Skeletal muscle tissue (tissue), 4 donors: ENCODE results near the gene MCHR1. TPM values are rescaled to one million over a fixed set of nuclear protein-coding genes. Genes with fewer than 3 reads are reported as not detected.

Source experiments
- H3K27ac ChIP-seq: one replicate; pipeline ENCODE4 v1.7.0; 2013; ENCODE audit warnings: mild to moderate bottlenecking, low read depth, low read length, inconsistent platforms
- H3K27me3 ChIP-seq, 3 donors: one replicate each; pipeline ENCODE4 v1.7.0; 2013; ENCODE audit warnings: low read length in 3 of 3; ENCODE audit not compliant: control insufficient read depth in 3 of 3, insufficient read depth in 3 of 3
- H3K36me3 ChIP-seq, 3 donors: one replicate each; pipeline ENCODE4 v1.7.0; 2013; ENCODE audit warnings: low read length in 3 of 3; ENCODE audit not compliant: control insufficient read depth in 3 of 3, insufficient read depth in 3 of 3
- H3K4me1 ChIP-seq, 3 donors: one replicate each; pipeline ENCODE4 v1.7.0; 2013; ENCODE audit warnings: low read length in 3 of 3, mild to moderate bottlenecking in 3 of 3; ENCODE audit not compliant: control insufficient read depth in 3 of 3, insufficient read depth in 3 of 3
- H3K4me3 ChIP-seq, 3 donors: one replicate each; pipeline ENCODE4 v1.7.0; 2013; ENCODE audit warnings: low read length in 3 of 3
- H3K9ac ChIP-seq, 3 donors: one replicate each; pipeline ENCODE4 v1.7.0; 2013; ENCODE audit warnings: low read length in 3 of 3, mild to moderate bottlenecking in 3 of 3, moderate library complexity in 2 of 3, low read depth in 1 of 3
- H3K9me3 ChIP-seq, 3 donors: one replicate each; pipeline ENCODE4 v1.7.0; 2013; ENCODE audit warnings: low read length in 3 of 3; ENCODE audit not compliant: control insufficient read depth in 3 of 3
- total RNA-seq: library from RNA; depleted of rRNA; stranded (reverse); fragments of >200 nt; gene quantifications from one replicate; pipeline ENCODE4 v1.2.3, GENCODE V29; 2014
- donor health status: Osteomylitis.

The MCHR1 gene
- total RNA-seq, 1 donor from 2014 or later = 1.6 TPM

DNA sequence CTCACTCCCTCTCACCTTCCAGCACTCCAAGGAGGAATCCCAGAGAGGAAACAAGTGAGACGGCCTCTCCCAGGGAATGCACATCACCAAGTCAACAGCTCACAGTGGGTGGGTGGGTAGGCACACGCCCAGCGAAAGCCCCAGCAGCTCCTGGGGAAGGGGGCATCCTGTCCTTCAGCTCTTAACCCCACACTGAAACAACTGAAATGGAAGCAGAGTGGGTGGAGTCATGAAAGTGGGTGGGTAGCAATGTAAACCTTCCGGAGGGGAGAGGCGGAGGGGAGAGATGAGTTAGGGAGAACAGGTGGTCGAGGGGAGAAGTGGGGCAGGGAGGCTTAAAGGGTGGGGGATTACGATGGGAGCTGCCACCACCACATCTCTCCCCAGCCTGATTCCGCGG lies 5.4 kb downstream of the MCHR1 start:
- Histone ChIP-seq H3K27me3 (peaks cover 3 to 22% (median 16%) of the 10 kb centered on the region in 3 donors), H3K27ac (no peak overlapping the region), H3K9me3 (no peaks in the 10 kb centered on the region), H3K36me3 (no peaks in the 10 kb centered on the region), H3K9ac (no peak overlapping the region), H3K4me3 (no peak overlapping the region), H3K4me1 (peaks cover 3 to 12% (median 4%) of the 10 kb centered on the region in 3 donors)

DNA sequence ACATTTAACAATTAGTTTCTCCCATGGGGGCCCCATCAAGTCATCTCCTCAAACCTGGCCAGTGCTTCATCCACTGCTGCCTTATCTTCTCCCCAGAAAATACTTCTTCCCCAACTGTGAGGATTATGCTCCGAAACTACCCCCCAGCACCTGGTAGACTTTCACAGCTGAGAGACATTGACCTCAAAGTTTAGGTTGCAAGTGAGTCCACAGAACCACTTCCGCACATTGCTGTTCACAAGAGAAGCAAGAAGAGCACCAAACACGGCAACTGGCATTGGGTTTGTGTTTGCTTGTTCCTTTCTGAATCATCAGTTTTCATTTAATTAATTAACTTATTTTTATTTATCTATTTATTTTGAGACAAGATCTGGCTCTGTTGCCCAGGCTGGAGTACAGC lies 6.1 kb downstream of the MCHR1 start:
- peaks cover 0 to 15% (median 9%) of the 10 kb centered on the region in 3 donors for H3K27me3 ChIP-seq
- H3K27ac ChIP-seq = no peak overlapping the region
- H3K36me3 ChIP-seq = no peaks in the 10 kb centered on the region
- no peaks in the 10 kb centered on the region for H3K9me3 ChIP-seq
- H3K4me1 ChIP-seq = peaks cover 0 to 8% (median 0%) of the 10 kb centered on the region in 3 donors
- no peak overlapping the region for H3K9ac ChIP-seq
- H3K4me3 ChIP-seq = no peak overlapping the region

DNA sequence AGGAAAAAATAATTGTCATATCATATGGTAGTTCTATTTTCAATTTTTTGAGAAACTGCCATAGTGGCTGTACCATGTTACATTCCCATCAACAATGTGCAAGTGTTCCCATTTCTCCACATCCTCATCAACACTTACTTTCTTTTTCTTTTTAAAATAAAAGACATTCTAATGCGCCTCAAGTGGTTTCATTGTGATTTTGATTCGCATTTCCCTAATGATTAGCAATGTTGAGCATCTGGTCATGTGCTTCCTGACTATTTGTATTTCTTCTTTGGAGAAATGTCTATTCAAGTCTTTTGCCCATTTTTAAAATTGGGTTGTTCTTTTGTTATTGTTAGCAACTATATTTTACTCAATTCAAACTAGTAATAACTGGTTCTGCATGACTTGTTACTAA lies 8.4 kb downstream of the MCHR1 start:
- H3K9me3 ChIP-seq = no peaks in the 10 kb centered on the region
- no peaks in the 10 kb centered on the region for H3K36me3 ChIP-seq
- H3K9ac ChIP-seq = no peak overlapping the region
- no peaks in the 10 kb centered on the region for H3K4me1 ChIP-seq
- peaks cover 0 to 5% (median 0%) of the 10 kb centered on the region in 3 donors for H3K27me3 ChIP-seq
- no peak overlapping the region for H3K27ac ChIP-seq
- no peak overlapping the region for H3K4me3 ChIP-seq

DNA sequence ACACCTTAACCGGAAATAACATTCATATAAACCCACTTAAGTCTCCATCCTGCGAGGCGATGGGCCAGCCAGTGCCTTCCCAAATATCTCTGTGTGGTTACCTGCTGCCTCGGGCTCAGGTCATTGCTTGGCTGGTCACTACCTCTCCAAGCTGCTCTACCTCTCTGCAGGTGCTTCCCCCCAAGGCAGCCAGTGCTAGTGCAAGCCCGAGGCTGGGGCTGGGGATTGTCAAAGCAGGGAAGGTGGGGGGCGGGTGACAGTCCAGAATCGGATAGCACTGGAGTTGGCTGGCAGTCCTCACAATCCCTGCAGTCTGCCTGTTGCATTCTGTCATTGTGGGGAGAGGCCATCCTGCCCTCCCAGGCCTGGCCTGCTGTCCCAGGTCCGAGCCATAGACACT lies 11.1 kb downstream of the MCHR1 start:
- H3K36me3 ChIP-seq = no peaks in the 10 kb centered on the region
- H3K4me3 ChIP-seq = no peak overlapping the region
- no peak overlapping the region for H3K27ac ChIP-seq
- H3K4me1 ChIP-seq = no peaks in the 10 kb centered on the region
- no peak overlapping the region for H3K9ac ChIP-seq
- H3K27me3 ChIP-seq = no peaks in the 10 kb centered on the region
- H3K9me3 ChIP-seq = no peaks in the 10 kb centered on the region

DNA sequence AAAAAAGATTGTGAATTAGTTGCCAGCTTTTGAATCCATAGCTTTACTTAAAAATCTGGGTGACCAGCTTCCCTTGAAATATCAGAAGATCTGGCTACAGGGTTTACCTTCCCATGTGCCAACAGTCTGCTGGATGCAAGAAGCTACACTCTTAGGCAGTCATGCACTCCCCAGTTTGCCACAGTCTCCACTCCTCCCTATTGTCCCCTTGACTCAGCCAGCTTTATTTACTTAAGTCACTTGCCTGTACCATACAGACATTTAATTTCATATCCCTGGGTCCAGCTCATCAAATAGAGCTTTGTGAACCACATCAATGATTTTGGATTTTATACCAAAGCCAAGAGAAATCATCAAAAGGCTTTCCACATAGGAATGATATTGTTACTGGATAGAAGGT lies 12.2 kb downstream of the MCHR1 start:
- Histone ChIP-seq H3K27me3 (peaks cover 0 to 8% (median 5%) of the 10 kb centered on the region in 3 donors), H3K27ac (no peak overlapping the region), H3K9me3 (no peaks in the 10 kb centered on the region), H3K4me1 (no peaks in the 10 kb centered on the region), H3K4me3 (no peak overlapping the region), H3K36me3 (no peaks in the 10 kb centered on the region), H3K9ac (no peak overlapping the region)

DNA sequence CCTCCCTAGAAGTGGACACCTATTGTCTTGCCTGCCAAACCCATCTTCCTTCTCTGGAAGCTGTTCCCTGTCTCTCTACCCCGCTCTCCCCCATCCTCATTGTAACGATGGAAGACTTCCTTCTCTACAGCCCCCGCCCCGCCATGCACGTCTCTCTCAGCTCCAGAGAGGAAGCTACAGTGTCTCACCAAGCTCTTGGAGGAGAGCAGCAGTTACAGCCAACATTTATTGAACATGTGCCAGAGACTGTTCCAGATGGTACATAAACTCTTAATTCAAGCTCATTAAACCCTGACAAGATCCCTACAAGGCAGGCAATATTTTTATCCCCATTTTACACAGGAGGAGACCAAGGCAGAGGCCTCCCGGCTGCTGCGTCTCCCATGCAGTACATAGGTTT lies 15.1 kb downstream of the MCHR1 start:
- no peak overlapping the region for H3K9ac ChIP-seq
- no peaks in the 10 kb centered on the region for H3K36me3 ChIP-seq
- peaks cover 0 to 8% (median 5%) of the 10 kb centered on the region in 3 donors for H3K27me3 ChIP-seq
- no peaks in the 10 kb centered on the region for H3K9me3 ChIP-seq
- no peak overlapping the region for H3K27ac ChIP-seq
- no peak overlapping the region for H3K4me3 ChIP-seq
- H3K4me1 ChIP-seq = no peaks in the 10 kb centered on the region

DNA sequence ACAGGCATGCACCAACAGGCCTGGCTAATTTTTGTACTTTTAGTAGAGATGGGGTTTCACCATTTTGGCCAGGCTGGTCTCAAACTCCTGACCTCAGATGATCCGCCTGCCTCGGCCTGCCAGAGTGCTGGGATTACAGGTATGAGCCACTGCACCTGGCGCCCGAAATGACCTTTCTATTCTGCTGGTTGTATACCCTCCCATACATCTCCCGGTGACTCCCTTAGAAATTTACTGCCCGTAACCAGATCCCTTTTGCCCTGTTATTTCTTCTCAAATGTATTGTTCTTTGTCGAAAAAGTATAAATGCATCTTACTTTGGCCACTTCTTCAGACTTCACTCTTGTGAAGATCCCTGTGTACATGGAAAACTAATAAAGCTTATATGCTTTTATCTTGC lies 22.0 kb downstream of the MCHR1 start:
- no peak overlapping the region for H3K27ac ChIP-seq
- H3K9me3 ChIP-seq = no peaks in the 10 kb centered on the region
- no peaks in the 10 kb centered on the region for H3K36me3 ChIP-seq
- no peak overlapping the region for H3K9ac ChIP-seq
- peaks cover 0 to under 1% (median 0%) of the 10 kb centered on the region in 3 donors for H3K27me3 ChIP-seq
- H3K4me1 ChIP-seq = no peaks in the 10 kb centered on the region
- no peak overlapping the region for H3K4me3 ChIP-seq

DNA sequence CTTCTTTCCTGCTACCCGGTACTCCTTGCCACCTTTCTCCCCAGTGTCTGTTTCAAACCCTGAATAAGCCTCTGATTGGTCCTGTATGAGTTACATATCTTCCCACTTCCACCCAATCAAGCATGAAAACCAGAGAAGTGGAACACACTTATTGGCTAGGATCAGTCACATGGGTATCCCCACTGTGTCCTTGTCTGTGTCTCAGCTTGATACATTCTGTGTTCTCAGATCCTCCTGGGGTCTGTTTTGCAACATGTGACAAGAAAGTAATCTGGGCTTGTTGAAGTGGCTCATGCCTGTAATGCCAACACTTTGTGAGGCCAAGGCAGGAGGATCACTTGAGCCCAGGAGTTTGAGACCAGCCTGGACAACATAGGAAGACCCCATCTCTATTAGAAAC lies 23.9 kb downstream of the MCHR1 start:
- Histone ChIP-seq H3K4me1 (no peaks in the 10 kb centered on the region), H3K9me3 (peaks cover 0 to 2% (median 0%) of the 10 kb centered on the region in 3 donors), H3K36me3 (no peaks in the 10 kb centered on the region), H3K27me3 (no peaks in the 10 kb centered on the region), H3K27ac (no peak overlapping the region), H3K9ac (no peak overlapping the region), H3K4me3 (no peak overlapping the region)

DNA sequence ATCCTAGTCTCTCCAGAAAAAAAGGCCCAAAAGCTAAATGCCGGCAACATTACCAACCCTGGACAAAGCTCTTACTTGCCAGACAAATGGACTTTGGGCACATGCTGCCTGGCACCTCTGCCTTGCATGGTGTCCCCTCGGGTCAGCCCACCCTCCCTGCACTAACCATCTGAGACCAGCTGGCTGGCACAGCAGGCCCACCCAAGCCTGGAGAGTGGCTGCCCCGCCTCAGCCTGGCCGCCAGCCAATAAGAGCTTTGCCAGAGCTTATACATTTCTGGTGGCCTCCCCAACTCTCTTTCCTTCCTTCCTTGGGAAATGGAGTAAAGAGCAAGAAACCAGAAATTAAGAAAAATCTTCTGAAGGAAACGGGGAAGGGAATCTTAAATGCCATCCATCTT lies 24.5 kb downstream of the MCHR1 start:
- no peaks in the 10 kb centered on the region for H3K36me3 ChIP-seq
- no peak overlapping the region for H3K9ac ChIP-seq
- H3K4me3 ChIP-seq = no peak overlapping the region
- peaks cover 0 to 2% (median 0%) of the 10 kb centered on the region in 3 donors for H3K9me3 ChIP-seq
- H3K27ac ChIP-seq = no peak overlapping the region
- H3K4me1 ChIP-seq = no peaks in the 10 kb centered on the region
- H3K27me3 ChIP-seq = no peaks in the 10 kb centered on the region

DNA sequence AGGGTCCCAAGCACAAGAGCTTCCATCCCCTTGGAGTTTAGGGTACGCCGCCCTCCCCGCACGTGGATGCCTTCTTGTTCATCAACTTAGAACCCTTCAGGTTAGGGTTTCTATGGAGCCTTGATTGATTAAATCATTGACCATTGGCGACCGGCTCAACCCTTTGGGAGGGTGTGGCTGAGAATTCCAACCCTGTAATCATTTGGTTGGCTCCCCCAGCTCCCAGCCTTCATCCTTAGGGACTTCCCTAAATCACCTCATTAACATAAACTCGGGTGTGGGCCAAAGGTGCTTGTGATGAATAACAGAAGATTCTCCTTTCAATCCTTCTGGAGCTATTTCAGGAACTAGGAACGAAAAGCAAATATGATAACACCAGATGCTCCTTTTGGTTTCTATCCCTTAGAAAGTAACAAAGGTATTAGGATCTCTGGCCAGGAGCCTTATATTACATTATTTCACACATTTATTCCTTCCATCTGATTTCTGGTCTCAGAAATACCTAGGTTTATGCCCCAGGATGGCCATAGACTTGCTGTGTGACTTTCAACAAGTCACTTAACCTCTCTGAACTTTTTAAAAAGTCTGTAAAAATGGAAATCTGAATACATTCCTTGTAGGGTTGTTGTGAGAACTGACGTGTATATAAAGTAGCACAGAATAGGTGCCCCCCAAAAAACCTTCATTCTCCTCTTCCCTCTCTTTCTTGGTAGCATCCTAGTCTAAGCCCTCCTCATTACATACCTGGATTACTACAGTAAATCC lies 26.8 kb downstream of the MCHR1 start:
- peaks cover 0 to 2% (median 0%) of the 10 kb centered on the region in 3 donors for H3K9me3 ChIP-seq
- H3K4me1 ChIP-seq = peaks cover 0 to 5% (median 2%) of the 10 kb centered on the region in 3 donors
- H3K9ac ChIP-seq = no peak overlapping the region
- no peaks in the 10 kb centered on the region for H3K36me3 ChIP-seq
- H3K27ac ChIP-seq = no peak overlapping the region
- H3K27me3 ChIP-seq = no peaks in the 10 kb centered on the region
- no peak overlapping the region for H3K4me3 ChIP-seq
